Mucosa of stomach (tissue), 1 donor: ENCODE data around the gene ALDH3B1.

Source experiments
- H3K27me3 ChIP-seq: one replicate; pipeline ENCODE4 v1.7.0; 2013; ENCODE audit warnings: mild to moderate bottlenecking, low read length; ENCODE audit not compliant: control insufficient read depth, insufficient read depth
- H3K36me3 ChIP-seq: one replicate; pipeline ENCODE4 v1.7.0; 2013; ENCODE audit warnings: low read length; ENCODE audit not compliant: control insufficient read depth, insufficient read depth
- H3K4me1 ChIP-seq: one replicate; pipeline ENCODE4 v1.7.0; 2013; ENCODE audit warnings: mild to moderate bottlenecking, low read length; ENCODE audit not compliant: control insufficient read depth, insufficient read depth
- H3K4me3 ChIP-seq: one replicate; pipeline ENCODE4 v1.7.0; 2013; ENCODE audit warnings: low read length
- H3K9ac ChIP-seq: one replicate; pipeline ENCODE4 v1.7.0; 2013; ENCODE audit warnings: mild to moderate bottlenecking, low read length, moderate library complexity
- H3K9me3 ChIP-seq: one replicate; pipeline ENCODE4 v1.7.0; 2013; ENCODE audit warnings: mild to moderate bottlenecking, low read length, moderate library complexity; ENCODE audit not compliant: control insufficient read depth
- donor health status: Pancreatic carcinoma.

Gene ALDH3B1

DNA sequence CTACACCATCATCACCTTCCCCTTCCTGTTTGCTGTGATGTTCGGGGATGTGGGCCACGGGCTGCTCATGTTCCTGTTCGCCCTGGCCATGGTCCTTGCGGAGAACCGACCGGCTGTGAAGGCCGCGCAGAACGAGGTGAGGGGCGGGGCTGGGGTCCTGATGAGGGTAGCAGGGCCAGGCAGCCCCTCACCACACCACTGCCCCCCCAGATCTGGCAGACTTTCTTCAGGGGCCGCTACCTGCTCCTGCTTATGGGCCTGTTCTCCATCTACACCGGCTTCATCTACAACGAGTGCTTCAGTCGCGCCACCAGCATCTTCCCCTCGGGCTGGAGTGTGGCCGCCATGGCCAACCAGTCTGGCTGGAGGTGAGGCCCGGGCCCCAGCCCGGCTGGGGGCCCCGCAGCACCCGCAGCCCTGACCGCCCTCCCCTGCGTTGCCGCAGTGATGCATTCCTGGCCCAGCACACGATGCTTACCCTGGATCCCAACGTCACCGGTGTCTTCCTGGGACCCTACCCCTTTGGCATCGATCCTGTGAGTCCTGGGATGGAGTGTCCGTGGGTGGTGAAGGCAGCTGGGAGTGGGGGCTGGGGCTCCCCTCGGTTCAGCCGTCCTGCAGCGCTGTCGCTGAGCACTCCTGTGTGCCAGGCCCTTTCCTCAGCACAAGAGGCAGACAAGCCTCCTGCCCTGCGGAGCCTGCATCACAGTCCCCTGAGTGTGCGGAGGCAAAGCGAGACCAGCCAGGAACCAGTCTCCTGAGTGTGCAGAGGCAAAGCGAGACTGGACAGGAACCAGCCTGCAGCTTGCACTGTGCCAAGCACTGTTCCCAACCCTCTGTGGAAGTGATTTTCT lies 37.5 kb downstream of the ALDH3B1 start:
- Histone ChIP-seq H3K4me1 (no peaks in the 10 kb centered on the region), H3K27me3 (no peaks in the 10 kb centered on the region), H3K4me3 (no peak overlapping the region), H3K36me3 (peaks cover 16% of the 10 kb centered on the region), H3K9me3 (no peaks in the 10 kb centered on the region), H3K9ac (no peak overlapping the region)

DNA sequence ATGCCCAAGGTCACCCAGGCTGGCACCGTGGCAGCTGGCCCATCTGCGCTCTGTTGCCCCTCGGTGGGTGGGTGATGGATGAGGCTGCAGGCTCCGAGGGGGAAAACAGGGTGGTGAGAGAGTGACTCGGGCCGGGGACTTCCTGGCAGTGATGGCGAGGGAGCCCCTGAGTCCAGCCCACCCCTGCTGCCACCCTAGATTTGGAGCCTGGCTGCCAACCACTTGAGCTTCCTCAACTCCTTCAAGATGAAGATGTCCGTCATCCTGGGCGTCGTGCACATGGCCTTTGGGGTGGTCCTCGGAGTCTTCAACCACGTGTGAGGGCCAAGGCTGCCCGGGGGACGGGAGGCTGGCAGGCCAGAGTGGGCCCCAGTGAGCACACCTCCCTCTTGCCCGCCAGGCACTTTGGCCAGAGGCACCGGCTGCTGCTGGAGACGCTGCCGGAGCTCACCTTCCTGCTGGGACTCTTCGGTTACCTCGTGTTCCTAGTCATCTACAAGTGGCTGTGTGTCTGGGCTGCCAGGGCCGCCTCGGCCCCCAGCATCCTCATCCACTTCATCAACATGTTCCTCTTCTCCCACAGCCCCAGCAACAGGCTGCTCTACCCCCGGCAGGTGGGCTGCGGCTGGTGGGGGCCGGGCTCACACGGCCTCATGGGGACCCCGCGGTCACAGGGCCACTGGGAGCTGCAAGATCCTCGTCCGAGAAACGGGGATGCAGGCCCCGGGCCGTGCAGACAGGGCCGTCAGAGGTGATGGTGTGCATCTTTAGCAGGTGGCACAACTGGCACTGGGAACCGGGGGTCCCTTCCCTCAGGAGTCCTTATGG lies 38.8 kb downstream of the ALDH3B1 start:
- Histone ChIP-seq H3K4me1 (no peaks in the 10 kb centered on the region), H3K36me3 (peaks cover 16% of the 10 kb centered on the region), H3K9ac (no peak overlapping the region), H3K27me3 (no peaks in the 10 kb centered on the region), H3K4me3 (no peak overlapping the region), H3K9me3 (no peaks in the 10 kb centered on the region)

DNA sequence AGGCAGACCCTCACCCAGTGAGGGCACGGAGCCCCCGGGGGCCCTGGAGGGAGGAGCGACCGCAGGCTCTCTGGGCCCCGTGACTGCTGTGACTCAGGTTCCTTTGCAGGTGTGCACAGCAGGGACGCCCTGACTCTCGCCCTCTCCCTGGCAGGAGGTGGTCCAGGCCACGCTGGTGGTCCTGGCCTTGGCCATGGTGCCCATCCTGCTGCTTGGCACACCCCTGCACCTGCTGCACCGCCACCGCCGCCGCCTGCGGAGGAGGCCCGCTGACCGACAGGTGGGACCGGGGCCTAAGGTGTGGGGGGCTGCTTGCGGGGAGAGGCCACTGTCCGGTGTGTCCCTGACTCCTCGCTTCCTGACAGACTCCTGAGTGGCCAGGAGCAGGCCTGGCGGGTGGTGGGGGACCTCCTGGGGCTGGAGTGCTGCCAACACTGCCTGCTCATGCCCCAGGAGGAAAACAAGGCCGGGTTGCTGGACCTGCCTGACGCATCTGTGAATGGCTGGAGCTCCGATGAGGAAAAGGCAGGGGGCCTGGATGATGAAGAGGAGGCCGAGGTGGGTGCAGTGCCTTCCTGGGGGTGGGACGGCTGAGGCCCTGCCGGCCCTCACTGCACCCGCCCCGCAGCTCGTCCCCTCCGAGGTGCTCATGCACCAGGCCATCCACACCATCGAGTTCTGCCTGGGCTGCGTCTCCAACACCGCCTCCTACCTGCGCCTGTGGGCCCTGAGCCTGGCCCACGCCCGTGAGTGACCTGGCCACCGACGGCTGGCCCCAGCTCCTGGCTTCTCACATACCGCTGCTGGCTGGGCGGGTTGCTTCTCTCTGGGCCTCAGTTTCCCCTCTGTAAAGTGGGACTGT lies 39.6 kb downstream of the ALDH3B1 start:
- Histone ChIP-seq H3K27me3 (no peaks in the 10 kb centered on the region), H3K9ac (no peak overlapping the region), H3K4me1 (no peaks in the 10 kb centered on the region), H3K4me3 (no peak overlapping the region), H3K9me3 (no peaks in the 10 kb centered on the region), H3K36me3 (peaks cover 14% of the 10 kb centered on the region)

DNA sequence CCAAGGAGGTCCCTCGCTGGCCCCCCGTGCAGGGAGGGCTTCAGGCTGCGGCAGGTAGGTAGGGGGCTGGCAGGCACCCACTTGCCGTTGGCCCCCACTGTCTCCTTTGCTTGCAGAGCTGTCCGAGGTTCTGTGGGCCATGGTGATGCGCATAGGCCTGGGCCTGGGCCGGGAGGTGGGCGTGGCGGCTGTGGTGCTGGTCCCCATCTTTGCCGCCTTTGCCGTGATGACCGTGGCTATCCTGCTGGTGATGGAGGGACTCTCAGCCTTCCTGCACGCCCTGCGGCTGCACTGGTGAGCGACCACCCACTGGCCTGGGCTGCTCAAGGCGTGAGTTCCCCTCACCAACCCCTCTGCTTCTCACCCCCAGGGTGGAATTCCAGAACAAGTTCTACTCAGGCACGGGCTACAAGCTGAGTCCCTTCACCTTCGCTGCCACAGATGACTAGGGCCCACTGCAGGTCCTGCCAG lies 40.3 kb downstream of the ALDH3B1 start:
- Histone ChIP-seq H3K27me3 (no peaks in the 10 kb centered on the region), H3K4me1 (no peaks in the 10 kb centered on the region), H3K36me3 (peaks cover 10% of the 10 kb centered on the region), H3K9me3 (no peaks in the 10 kb centered on the region), H3K9ac (no peak overlapping the region), H3K4me3 (no peak overlapping the region)

DNA sequence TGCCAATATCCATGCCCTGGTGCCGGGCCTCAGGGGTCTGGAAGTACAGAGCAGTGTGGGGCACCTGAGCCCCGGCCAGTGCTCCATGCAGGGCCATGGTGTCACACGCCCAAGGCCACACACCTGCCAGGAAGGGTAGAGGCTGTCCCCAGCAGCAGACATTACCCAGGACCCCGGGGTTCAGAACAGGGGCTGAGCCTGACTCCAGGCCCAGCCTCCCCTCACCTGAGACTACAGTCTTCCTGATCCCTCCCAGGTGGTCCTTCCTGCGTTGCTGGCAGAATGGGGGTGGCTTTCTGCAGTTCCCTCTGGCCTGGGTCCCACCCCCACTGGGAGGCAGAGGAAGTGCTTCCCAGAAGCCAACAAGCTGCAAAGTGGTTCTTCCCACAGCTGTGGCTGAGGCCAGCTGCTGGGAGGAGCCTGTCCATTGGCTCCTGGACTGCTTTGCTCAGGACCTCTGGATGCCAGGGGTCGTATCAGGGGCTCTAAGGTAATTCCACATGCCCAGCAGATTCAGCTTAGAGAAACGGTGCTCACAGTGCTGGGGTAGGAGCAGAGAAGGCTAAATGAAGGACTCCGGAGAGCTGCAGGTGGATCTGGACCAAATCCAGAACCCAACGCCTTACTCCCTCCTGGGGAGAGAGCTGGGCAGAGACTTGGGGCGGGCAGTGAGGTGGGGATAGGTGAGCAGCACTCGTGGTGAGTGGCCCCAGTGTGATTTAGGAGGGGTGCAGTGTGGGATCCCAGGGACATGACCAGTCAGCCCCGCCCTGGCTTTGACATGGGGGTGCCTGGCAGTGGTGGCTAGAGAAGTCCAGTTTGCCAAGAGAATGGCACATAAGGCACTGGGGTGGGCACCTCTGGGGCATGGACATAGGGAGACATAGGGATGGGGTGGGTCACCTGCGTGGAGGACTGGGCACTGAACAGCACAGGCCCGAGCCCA lies 41.3 kb downstream of the ALDH3B1 start:
- Histone ChIP-seq H3K36me3 (peaks cover 10% of the 10 kb centered on the region), H3K9me3 (no peaks in the 10 kb centered on the region), H3K27me3 (no peaks in the 10 kb centered on the region), H3K4me1 (no peaks in the 10 kb centered on the region), H3K4me3 (no peak overlapping the region), H3K9ac (no peak overlapping the region)

DNA sequence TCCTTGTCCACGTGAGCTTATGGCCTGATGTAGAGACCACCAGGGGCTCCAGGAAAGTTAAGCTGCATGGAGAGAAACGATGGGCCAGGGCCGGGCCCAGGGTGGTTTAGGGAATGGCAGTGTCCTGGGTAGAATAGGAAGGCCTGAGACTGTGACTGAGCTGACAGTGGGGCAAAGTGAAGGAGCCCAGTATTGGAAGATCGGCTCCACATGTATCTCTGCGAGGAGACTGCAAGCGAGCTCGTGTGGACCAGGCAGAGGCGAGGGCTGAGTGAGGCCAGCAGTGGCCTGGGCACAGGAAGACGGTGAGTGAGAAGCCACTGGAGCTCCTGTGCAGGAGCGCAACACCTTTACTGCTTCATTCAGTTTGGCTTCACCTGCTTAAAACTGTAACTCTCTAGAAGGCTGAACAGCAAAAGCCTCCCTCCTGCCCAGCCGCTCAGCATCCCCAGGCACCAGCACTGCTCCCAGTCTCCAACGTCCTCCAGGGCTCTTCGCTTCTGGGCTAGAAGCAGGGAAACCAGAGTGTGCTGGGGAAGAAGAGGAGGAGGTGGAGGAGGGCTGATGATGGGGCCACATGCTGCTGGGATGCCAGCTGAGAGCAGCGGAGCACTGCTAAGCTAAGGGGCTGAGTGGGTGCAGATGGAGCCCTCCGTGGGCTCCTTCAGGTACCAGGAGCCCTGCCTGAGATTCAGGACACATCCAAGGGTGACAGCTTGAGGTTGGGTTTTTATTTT lies 42.2 kb downstream of the ALDH3B1 start:
- H3K4me1 ChIP-seq: no peaks in the 10 kb centered on the region
- H3K4me3 ChIP-seq: no peak overlapping the region
- no peaks in the 10 kb centered on the region for H3K9me3 ChIP-seq
- peaks cover 10% of the 10 kb centered on the region for H3K36me3 ChIP-seq
- H3K9ac ChIP-seq: no peak overlapping the region
- no peaks in the 10 kb centered on the region for H3K27me3 ChIP-seq

DNA sequence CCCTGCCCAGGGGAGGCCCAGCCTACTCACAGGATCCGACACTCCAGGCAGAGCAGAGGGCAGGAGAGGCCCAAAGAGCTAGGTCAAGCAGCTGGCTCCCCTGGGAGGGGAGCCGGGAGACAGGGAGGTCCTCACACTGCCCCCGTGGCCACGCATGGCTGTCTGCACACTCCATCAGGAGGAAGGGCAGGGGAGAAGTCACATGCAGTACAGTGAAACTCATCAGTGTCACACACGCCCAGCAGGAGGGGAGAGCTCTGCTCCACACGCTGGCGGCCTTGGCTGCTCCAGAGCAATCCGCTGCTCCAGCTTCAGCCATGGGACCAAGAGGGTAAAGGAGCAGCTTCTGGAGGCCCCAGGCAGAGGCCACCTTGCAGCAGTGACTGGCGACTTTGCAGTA lies 43.0 kb downstream of the ALDH3B1 start:
- Histone ChIP-seq H3K4me1 (no peaks in the 10 kb centered on the region), H3K9ac (no peak overlapping the region), H3K9me3 (no peaks in the 10 kb centered on the region), H3K27me3 (no peaks in the 10 kb centered on the region), H3K36me3 (peaks cover 10% of the 10 kb centered on the region), H3K4me3 (no peak overlapping the region)

DNA sequence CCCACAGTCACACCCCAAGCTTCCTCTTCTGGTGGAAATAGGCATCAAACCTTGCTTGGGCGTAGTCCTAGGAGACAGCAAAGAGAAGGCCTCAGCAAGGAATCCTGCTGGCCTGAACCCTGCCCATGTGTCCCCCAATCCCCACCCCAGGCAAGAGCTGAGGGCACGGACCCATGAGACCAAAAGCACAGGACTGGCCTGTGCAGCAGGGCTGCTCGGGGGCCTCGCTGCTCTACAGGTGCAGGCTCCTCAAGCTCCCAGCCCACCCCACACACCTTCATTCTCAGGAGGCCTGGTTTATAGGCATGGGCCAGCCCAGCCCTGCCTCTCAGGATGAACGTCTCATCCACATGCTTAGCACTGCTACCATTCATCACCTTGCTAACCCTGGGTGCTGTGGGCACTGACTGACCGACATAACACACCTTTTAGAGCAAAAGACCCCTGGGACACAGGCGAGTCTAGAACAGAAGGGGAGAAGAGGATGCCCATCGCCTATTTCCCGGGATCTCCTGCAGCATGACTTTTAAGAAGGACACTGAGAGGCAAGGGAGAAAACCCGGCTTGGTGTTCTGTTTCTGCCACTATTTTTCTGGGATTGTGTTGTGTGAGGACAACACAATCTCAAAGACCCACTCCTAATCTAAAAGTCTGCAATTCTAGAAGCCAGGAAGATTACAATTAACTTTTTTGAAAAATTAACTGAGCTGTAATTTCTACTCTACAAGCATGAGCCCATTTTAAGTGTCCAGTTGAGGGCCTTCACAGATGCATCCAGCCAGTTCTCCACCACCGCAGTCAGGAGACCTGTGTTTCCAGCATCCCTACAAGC lies 44.1 kb downstream of the ALDH3B1 start:
- H3K9me3 ChIP-seq: no peaks in the 10 kb centered on the region
- H3K4me3 ChIP-seq: no peak overlapping the region

DNA sequence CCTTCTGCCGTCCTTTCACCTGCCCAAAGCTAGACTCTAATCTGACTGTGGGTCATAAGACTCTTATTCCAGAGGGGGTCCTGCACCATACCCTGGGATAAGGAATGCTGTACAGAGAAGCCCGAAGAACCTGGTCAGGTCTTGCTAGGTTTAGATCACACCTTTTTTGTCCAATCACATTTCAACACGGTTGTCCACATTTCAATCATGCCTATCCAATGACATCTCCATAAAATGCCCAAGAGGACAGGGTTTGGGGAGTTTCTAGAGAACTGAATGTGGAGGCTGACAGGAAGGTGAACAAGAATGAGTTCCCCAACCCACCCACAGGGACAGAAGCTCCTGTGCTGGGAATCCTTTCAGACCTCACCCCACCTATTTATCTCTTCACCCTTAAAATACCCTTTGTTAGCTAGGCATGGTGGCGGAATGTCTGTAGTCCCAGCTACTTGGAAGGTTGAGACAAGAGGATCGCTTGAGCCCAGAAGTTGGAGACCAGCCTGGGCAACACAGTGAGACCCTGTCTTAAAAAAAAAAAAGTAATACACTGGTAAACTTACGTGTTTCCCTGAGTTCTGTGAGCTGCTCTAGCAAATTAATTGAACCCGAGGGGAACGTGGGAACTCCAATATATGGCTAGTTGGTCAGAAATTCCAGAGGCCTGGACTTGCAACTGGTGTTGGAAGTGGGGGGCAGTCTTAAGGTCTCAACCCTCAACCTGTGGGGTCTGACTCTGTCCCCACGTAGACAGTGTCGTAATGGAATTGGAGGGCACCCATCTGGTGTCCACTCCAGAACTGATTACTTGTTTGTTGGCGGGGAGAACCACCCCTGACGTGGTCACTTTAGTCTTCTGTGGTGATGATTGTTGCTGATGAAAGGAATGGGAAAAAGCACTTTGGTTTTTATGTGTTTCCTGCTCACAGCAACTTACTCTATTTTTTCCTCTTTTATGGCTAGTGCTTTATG lies 46.5 kb downstream of the ALDH3B1 start:
- Histone ChIP-seq H3K4me1 (no peaks in the 10 kb centered on the region), H3K9ac (no peak overlapping the region), H3K36me3 (no peaks in the 10 kb centered on the region), H3K27me3 (no peaks in the 10 kb centered on the region), H3K4me3 (no peak overlapping the region), H3K9me3 (no peaks in the 10 kb centered on the region)

More for the DNA sequence above, 44.1 kb downstream of the ALDH3B1 start:
- no peaks in the 10 kb centered on the region for H3K27me3 ChIP-seq
- no peak overlapping the region for H3K9ac ChIP-seq
- no peaks in the 10 kb centered on the region for H3K4me1 ChIP-seq
- H3K36me3 ChIP-seq: peaks cover 4% of the 10 kb centered on the region
